A549 (cell line): ENCODE results near the gene TCHP. TPM values are rescaled to one million over a fixed set of nuclear protein-coding genes. Genes with fewer than 3 reads are reported as not detected.

Source experiments
- ATAC-seq, 2 experiments: fragments of 200-7000 bp in 1 of 2; fragments of >200 bp in 1 of 2; cut with Nextera tagmentation in 1 of 2; cut with Tn5 transposase in 1 of 2; 3 replicates each; pipeline versions ENCODE4 v1.8.0 to v1.9.1; 2018 to 2020; ENCODE audit warnings: mild to moderate bottlenecking in 1 of 2, moderate library complexity in 1 of 2
- CTCF ChIA-PET: fragments of 300-600 bp; sonication (Branson Sonifier 250); formaldehyde crosslinking; extraction: SDS; loops from one replicate; lab custom pipeline; 2021; ENCODE audit warnings: antibody characterized with exemption, inconsistent platforms; lab: Yijun Ruan, JAX
- POLR2A ChIA-PET: fragments of 350-600 bp; formaldehyde crosslinking; extraction: SDS; loops from one replicate; lab custom pipeline; 2021; ENCODE audit warnings: antibody characterized with exemption, inconsistent platforms; lab: Yijun Ruan, JAX
- DNase-seq, 2 experiments: peaks; one replicate each; pipeline versions ENCODE4 v3.0.0 to v3.0.0-alpha.2; 2011 to 2016; ENCODE audit warnings: low read depth in 1 of 2, low spot score in 1 of 2
- FAIRE-seq: peaks from 2 replicates; lab custom pipeline; 2011; peaks lifted over from hg19 to GRCh38; lab: Jason Lieb, UNC
- H3K27ac ChIP-seq, 2 experiments: fragments of >200 bp; sonication (Bioruptor Twin); formaldehyde crosslinking; 3 replicates each; pipeline ENCODE4 v1.5.1; 2016 to 2017
- H3K4me1 ChIP-seq: fragments of >200 bp; sonication (Bioruptor Twin); formaldehyde crosslinking; 3 replicates; pipeline ENCODE4 v1.6.1; 2016
- H3K4me2 ChIP-seq: fragments of >200 bp; sonication (Bioruptor Twin); formaldehyde crosslinking; 3 replicates; pipeline ENCODE4 v1.6.1; 2016
- H3K4me3 ChIP-seq: fragments of >200 bp; sonication (Bioruptor Twin); formaldehyde crosslinking; 3 replicates; pipeline ENCODE4 v1.5.1; 2016
- H3K9me3 ChIP-seq: fragments of >200 bp; sonication (Bioruptor Twin); formaldehyde crosslinking; 3 replicates; pipeline ENCODE4 v1.6.1; 2016
- ATOH8 ChIP-seq: fragments of 250-450 bp; sonication (Bioruptor Pico); IDR thresholded peaks from 2 replicates; pipeline ENCODE4 v1.5.0; 2020; ENCODE audit warnings: low read depth, mild to moderate bottlenecking, moderate library complexity
- CEBPB ChIP-seq, 2 experiments: fragments of >200 bp in 1 of 2; sonication (Bioruptor Twin) in 1 of 2; formaldehyde crosslinking in 1 of 2; IDR thresholded peaks; 2 replicates each; pipeline ENCODE4 v1.6.1; 2012 to 2016
- CHD4 ChIP-seq: fragments of 200-600 bp; sonication (generic); IDR thresholded peaks from 2 replicates; pipeline ENCODE4 v1.6.1; 2016; ENCODE audit warnings: antibody characterized with exemption, mild to moderate bottlenecking, borderline replicate concordance
- CTCF ChIP-seq: fragments of >200 bp; sonication (Bioruptor Twin); formaldehyde crosslinking; IDR thresholded peaks from 3 replicates; pipeline ENCODE4 v1.5.1; 2016
- ESRRA ChIP-seq: fragments of 150-350 bp; IDR thresholded peaks from 2 replicates; pipeline ENCODE4 v1.6.1; 2014; ENCODE audit warnings: mild to moderate bottlenecking, low read length, borderline replicate concordance
- HOXA7 ChIP-seq: fragments of 250-450 bp; sonication (Bioruptor Pico); IDR thresholded peaks from 2 replicates; pipeline ENCODE4 v1.5.0; 2020; ENCODE audit warnings: mild to moderate bottlenecking, moderate library complexity
- HOXB13 ChIP-seq: fragments of 250-450 bp; sonication (Bioruptor Pico); IDR thresholded peaks from 2 replicates; pipeline ENCODE4 v1.5.0; 2020; ENCODE audit warnings: low read depth, mild to moderate bottlenecking, moderate library complexity
- HOXB5 ChIP-seq: fragments of 250-450 bp; sonication (Bioruptor Pico); IDR thresholded peaks from 2 replicates; pipeline ENCODE4 v1.5.0; 2020; ENCODE audit warnings: mild to moderate bottlenecking, moderate library complexity
- JUN ChIP-seq, 2 experiments: fragments of >200 bp; sonication (Bioruptor Twin); formaldehyde crosslinking; IDR thresholded peaks; 2 replicates in 1 of 2; 3 replicates in 1 of 2; pipeline ENCODE4 v1.6.1; 2016 to 2017
- KDM1A ChIP-seq: fragments of 200-600 bp; sonication (generic); IDR thresholded peaks from 2 replicates; pipeline ENCODE4 v1.6.1; 2016; ENCODE audit warnings: low read depth, mild to moderate bottlenecking
- KDM5A ChIP-seq: fragments of 200-600 bp; sonication (generic); IDR thresholded peaks from 2 replicates; pipeline ENCODE4 v1.6.1; 2016; ENCODE audit warnings: antibody characterized with exemption, mild to moderate bottlenecking
- MAZ ChIP-seq: fragments of 150-350 bp; IDR thresholded peaks from 2 replicates; pipeline ENCODE4 v1.6.1; 2014; ENCODE audit warnings: antibody characterized with exemption, low read depth, low read length, borderline replicate concordance
- MYC ChIP-seq: IDR thresholded peaks from 2 replicates; pipeline ENCODE4 v1.6.1; 2012; ENCODE audit warnings: mild to moderate bottlenecking, inconsistent platforms, low read length, improper control_type of control experiment, borderline replicate concordance
- NPAS2 ChIP-seq: fragments of 250-450 bp; sonication (Bioruptor Pico); IDR thresholded peaks from 2 replicates; pipeline ENCODE4 v1.8.0; 2022; ENCODE audit warnings: mild to moderate bottlenecking, moderate library complexity, borderline replicate concordance
- NR3C1 ChIP-seq: fragments of >200 bp; sonication (Bioruptor Twin); formaldehyde crosslinking; IDR thresholded peaks from 3 replicates; pipeline ENCODE4 v1.6.1; 2017
- PHF8 ChIP-seq: fragments of 200-600 bp; sonication (generic); IDR thresholded peaks from 2 replicates; pipeline ENCODE4 v1.6.1; 2016; ENCODE audit warnings: low read depth, mild to moderate bottlenecking, antibody characterized with exemption, moderate library complexity, borderline replicate concordance
- RAD21 ChIP-seq, 2 experiments: fragments of >200 bp in 1 of 2; sonication (Bioruptor Twin) in 1 of 2; formaldehyde crosslinking in 1 of 2; IDR thresholded peaks in 1 of 2; conservative IDR thresholded peaks in 1 of 2; 2 replicates in 1 of 2; 3 replicates in 1 of 2; pipeline ENCODE4 v1.6.1; 2012 to 2018; ENCODE audit warnings: inconsistent platforms in 1 of 2
- RFX5 ChIP-seq: fragments of 450-650 bp; IDR thresholded peaks from 2 replicates; pipeline ENCODE4 v1.7.1; 2014; ENCODE audit warnings: antibody characterized with exemption, mild to moderate bottlenecking, moderate library complexity
- SMC3 ChIP-seq: fragments of >200 bp; sonication (Bioruptor Twin); formaldehyde crosslinking; IDR thresholded peaks from 3 replicates; pipeline ENCODE4 v1.6.1; 2018; ENCODE audit warnings: inconsistent platforms
- TP53 ChIP-seq: fragments of 250-450 bp; sonication (Bioruptor Pico); IDR thresholded peaks from 2 replicates; pipeline ENCODE4 v1.5.0; 2021; ENCODE audit warnings: mild to moderate bottlenecking, moderate library complexity
- USF2 ChIP-seq: fragments of 450-650 bp; IDR thresholded peaks from 2 replicates; pipeline ENCODE4 v1.6.1; 2014; ENCODE audit warnings: antibody characterized with exemption
- ZNF302 ChIP-seq: fragments of 250-450 bp; sonication (Bioruptor Pico); IDR thresholded peaks from 2 replicates; pipeline ENCODE4 v1.9.0; 2021; ENCODE audit warnings: inconsistent platforms, mild to moderate bottlenecking, moderate library complexity
- WGBS: methylation state at CpG from one replicate; pipeline ENCODE4 v1.1.6; 2017; ENCODE audit errors: missing lambda C conversion rate; 5-methylcytosine and 5-hydroxymethylcytosine counted together
- polyA minus RNA-seq: library from RNA; depleted of rRNA, polyadenylated mRNA; stranded (reverse); fragments of >200 nt; gene quantifications from 2 replicates; pipeline ENCODE4 v1.2.3, GENCODE V29; 2011; rRNA and poly(A)+ RNA removed
- polyA plus RNA-seq, 4 experiments: library from polyadenylated mRNA; depleted of rRNA in 3 of 4; stranded (reverse); fragments of >200 nt; fragmentation: RNase III in 1 of 4; extraction: RNeasy Plus Mini Kit Qiagen cat#74134 plus additional on column Dnase treatment in 1 of 4; gene quantifications; 2 replicates in 3 of 4; 3 replicates in 1 of 4; pipeline ENCODE4 v1.2.3, GENCODE V29; 2011 to 2017
- TF ChIP-seq, protein P1 (sequence below): fragments of 250-450 bp; sonication (Bioruptor Pico); IDR thresholded peaks from 2 replicates; pipeline ENCODE4 v1.5.0; 2021; ENCODE audit warnings: mild to moderate bottlenecking, moderate library complexity, borderline replicate concordance
- TF ChIP-seq, protein P2 (sequence below): IDR thresholded peaks from 2 replicates; pipeline ENCODE4 v1.6.1; 2012
- TF ChIP-seq, protein P3 (sequence below): fragments of >200 bp; sonication (Bioruptor Twin); formaldehyde crosslinking; IDR thresholded peaks from 3 replicates; pipeline ENCODE4 v1.6.1; 2016

TCHP gene, protein sequence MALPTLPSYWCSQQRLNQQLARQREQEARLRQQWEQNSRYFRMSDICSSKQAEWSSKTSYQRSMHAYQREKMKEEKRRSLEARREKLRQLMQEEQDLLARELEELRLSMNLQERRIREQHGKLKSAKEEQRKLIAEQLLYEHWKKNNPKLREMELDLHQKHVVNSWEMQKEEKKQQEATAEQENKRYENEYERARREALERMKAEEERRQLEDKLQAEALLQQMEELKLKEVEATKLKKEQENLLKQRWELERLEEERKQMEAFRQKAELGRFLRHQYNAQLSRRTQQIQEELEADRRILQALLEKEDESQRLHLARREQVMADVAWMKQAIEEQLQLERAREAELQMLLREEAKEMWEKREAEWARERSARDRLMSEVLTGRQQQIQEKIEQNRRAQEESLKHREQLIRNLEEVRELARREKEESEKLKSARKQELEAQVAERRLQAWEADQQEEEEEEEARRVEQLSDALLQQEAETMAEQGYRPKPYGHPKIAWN
- polyA plus RNA-seq (2011; rRNA removed) = 14.9 and 18.4 TPM in 2 replicates
- polyA plus RNA-seq (2012; cell fraction: cytosol; rRNA removed) = 26.2 and 52.1 TPM in 2 replicates
- polyA plus RNA-seq (2012; cell fraction: nucleus; rRNA removed) = 36.8 and 38.8 TPM in 2 replicates
- polyA plus RNA-seq (2017; fragmentation: RNase III; extraction: RNeasy Plus Mini Kit Qiagen cat#74134 plus additional on column Dnase treatment) = 25.4 to 35.8 TPM (median 33.4 TPM) in 3 replicates
- polyA minus RNA-seq = 7.9 and 8.2 TPM in 2 replicates

DNA sequence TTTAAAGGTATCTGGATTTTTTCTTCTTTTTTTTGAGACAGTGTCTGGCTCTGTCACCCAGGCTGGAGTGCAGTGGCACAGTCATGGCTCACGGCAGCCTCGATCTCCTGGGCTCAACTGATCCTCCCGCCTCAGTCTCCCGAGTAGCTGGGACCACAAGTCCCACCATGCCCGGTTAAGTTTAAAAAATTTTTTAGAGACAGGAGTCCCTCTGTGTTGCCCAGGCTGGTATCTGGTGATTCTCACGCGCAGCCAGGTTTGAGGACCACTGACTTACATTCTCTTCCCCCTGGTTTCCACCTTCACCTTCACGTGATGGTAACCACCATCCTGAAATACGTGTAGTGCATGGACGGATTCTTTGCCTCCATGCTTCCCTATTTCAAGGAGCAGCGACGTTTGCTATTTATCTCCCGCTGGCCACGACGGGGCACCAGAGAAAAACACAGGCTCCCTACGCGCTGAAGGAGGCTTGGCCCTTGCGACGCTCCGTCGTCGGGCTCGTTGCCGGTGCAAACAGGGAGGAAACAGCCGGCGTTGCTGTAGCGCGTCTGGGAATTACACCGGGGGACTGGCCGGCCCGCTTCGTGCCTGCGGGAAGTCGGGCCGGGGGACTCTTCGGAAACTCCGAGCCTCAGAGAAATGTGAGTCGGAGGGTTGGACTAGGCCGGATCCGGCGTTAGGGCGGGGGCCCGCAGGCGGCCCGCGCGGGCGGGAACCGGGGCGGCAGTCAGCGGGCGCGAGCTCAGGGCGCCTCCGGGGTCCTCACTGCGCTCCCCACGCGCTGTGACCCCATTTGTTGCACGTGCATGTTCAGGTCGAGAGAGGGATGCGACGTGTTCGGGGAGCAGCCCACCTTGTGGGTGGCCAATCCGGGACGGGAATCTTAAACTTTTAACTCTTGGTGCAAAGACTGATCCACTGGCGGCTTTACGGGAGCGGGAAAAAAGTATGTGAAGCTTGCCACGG, at the start of gene TCHP:
TSS of gene TCHP (plus strand) at position 492 of the 969 bp plus-strand sequence. CDS start 2,753 bp downstream, outside the sequence.
- ATAC-seq (peak; percentile 91), FAIRE-seq (peak; percentile 87), DNase-seq (peak; percentile 90 to 92)
- CTCF ChIA-PET = interaction anchor here (0.6 to 3.3 kb wide), 11 partner anchors 9 to 287 kb away, joined by 3 to 12 read pairs (median 5); partner anchors contain the start of gene GLTP
- POLR2A ChIA-PET = interaction anchor here (1.2 kb wide), 1 partner anchor 12 kb away, joined by 4 read pairs; no protein-coding TSS in a partner anchor
- H3K4me1 ChIP-seq = peaks cover 5% of the 10 kb centered on the region; the same call in 1 of the 3 replicates
- no peaks in the 10 kb centered on the region for H3K9me3 ChIP-seq
- H3K27ac ChIP-seq = peak within 1 kb of the TSS; percentile 93 to 95
- H3K4me3 ChIP-seq = peak within 1 kb of the TSS; percentile 69
- WGBS = 2% methylated on average over 50 of the region's 69 CpGs
- H3K4me2 ChIP-seq = peak within 1 kb of the TSS; percentile 95
- peak; percentile 35 to 43; a peak in 3 of 5 replicates for TF ChIP-seq RAD21 (conservative IDR thresholded peaks at IDR 0.05 in 1 of 2, IDR thresholded peaks at IDR 0.05 in 1 of 2)
- peak; percentile 43 to 85; a peak in 3 of 5 replicates for TF ChIP-seq JUN (IDR thresholded peaks at IDR 0.05)
- TF ChIP-seq PHF8 = peak; percentile 83
- no peak for TF ChIP-seq ZNF302 (CRISPR knock-in tag)
- 0 out of 2 replicates have a peak, but pooled peaks have one; percentile 37 for TF ChIP-seq HOXB5 (CRISPR knock-in tag)
- peak; percentile 41; the same call in 1 of the 2 replicates for TF ChIP-seq USF2
- no peak for TF ChIP-seq ESRRA
- TF ChIP-seq, protein P1, sequence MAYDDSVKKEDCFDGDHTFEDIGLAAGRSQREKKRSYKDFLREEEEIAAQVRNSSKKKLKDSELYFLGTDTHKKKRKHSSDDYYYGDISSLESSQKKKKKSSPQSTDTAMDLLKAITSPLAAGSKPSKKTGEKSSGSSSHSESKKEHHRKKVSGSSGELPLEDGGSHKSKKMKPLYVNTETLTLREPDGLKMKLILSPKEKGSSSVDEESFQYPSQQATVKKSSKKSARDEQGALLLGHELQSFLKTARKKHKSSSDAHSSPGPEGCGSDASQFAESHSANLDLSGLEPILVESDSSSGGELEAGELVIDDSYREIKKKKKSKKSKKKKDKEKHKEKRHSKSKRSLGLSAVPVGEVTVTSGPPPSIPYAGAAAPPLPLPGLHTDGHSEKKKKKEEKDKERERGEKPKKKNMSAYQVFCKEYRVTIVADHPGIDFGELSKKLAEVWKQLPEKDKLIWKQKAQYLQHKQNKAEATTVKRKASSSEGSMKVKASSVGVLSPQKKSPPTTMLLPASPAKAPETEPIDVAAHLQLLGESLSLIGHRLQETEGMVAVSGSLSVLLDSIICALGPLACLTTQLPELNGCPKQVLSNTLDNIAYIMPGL = 0 out of 2 replicates have a peak, but pooled peaks have one; percentile 66
- TF ChIP-seq TP53 (CRISPR knock-in tag) = no peak
- peak in 1 of 2 experiments; percentile 23; a peak in 1 of 4 replicates for TF ChIP-seq CEBPB (IDR thresholded peaks at IDR 0.05)
- TF ChIP-seq MYC = peak; percentile 76; the same call in 1 of the 2 replicates
- no peak; the same call in 1 of the 2 replicates for TF ChIP-seq NPAS2 (CRISPR knock-in tag)
- no peak for TF ChIP-seq KDM1A
- no peak for TF ChIP-seq NR3C1
- TF ChIP-seq MAZ = no peak
- TF ChIP-seq CTCF = peak; percentile 38; the same call in 2 of the 3 replicates
- TF ChIP-seq, protein P2, sequence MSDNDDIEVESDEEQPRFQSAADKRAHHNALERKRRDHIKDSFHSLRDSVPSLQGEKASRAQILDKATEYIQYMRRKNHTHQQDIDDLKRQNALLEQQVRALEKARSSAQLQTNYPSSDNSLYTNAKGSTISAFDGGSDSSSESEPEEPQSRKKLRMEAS = peak; percentile 95
- peak; percentile 49 for TF ChIP-seq SMC3
- peak; percentile 58; the same call in 1 of the 2 replicates for TF ChIP-seq ATOH8 (CRISPR knock-in tag)
- TF ChIP-seq KDM5A = no peak
- TF ChIP-seq, protein P3, sequence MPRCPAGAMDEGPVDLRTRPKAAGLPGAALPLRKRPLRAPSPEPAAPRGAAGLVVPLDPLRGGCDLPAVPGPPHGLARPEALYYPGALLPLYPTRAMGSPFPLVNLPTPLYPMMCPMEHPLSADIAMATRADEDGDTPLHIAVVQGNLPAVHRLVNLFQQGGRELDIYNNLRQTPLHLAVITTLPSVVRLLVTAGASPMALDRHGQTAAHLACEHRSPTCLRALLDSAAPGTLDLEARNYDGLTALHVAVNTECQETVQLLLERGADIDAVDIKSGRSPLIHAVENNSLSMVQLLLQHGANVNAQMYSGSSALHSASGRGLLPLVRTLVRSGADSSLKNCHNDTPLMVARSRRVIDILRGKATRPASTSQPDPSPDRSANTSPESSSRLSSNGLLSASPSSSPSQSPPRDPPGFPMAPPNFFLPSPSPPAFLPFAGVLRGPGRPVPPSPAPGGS = peak; percentile 67; the same call in 2 of the 3 replicates
- TF ChIP-seq CHD4 = no peak
- no peak for TF ChIP-seq HOXA7 (CRISPR knock-in tag)
- no peak for TF ChIP-seq HOXB13 (CRISPR knock-in tag)
- peak; percentile 25; the same call in 1 of the 2 replicates for TF ChIP-seq RFX5
